GM23248 (cell line): ENCODE results near the gene CTIF.

Experiments
- EZH2 ChIP-seq: fragments of 200-600 bp; sonication (generic); IDR thresholded peaks from 2 replicates; pipeline ENCODE4 v1.6.1; 2018; ENCODE audit warnings: antibody characterized with exemption, mild to moderate bottlenecking; ENCODE audit not compliant: insufficient read depth, poor library complexity, severe bottlenecking
- EZH2phosphoT487 ChIP-seq: fragments of 200-600 bp; sonication (generic); IDR thresholded peaks from 2 replicates; pipeline ENCODE4 v1.6.1; 2018; ENCODE audit warnings: antibody characterized with exemption, moderate library complexity, mild to moderate bottlenecking, low read depth; ENCODE audit not compliant: insufficient read depth

DNA sequence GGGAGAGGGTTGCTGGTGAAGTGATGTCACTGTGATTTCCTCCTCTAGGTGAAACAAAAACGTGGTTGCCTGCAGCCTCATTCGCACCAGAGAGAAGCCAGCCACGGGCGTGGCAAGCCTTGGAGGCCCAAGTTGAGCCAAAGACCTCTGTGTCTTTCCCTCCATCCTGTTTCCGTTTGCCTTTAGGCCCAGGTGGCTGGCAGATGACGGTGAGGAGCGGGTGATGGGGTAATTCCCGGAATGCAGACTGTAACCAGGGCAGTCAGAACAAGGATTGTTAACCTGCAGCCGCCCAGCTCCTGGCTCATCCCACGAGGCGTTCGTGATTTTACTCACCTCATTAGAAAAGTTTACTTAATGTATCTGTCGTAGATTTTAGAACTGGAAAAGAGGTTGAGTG, 14.4 kb downstream of the CTIF start:
- TF ChIP-seq EZH2phosphoT487 (no peak), EZH2 (no peak)
